Measurements from ENCODE around the gene VPS13C. TPM values are rescaled to one million over a fixed set of nuclear protein-coding genes. Genes with fewer than 3 reads are reported as not detected.

Gene VPS13C
- total and polyA plus RNA-seq, 2 experiments from 2014 or later: 8.7 to 21.7 TPM

GRCh38 chr15:62079594-62079993 is 19.3 kb upstream of the VPS13C start:
- Histone ChIP-seq H3K4me2 (ENCODE audit: unreplicated experiment) (no peak overlapping the region), H3K9me3 (ENCODE audit: low read depth) (no peaks in the 10 kb centered on the region), H4K20me1 (ENCODE audit: insufficient read depth) (no peaks in the 10 kb centered on the region), H3K27me3 (replicated peaks; ENCODE audit: insufficient read depth) (no peaks in the 10 kb centered on the region), H3K9ac (no peak overlapping the region), H2AFZ (no peak overlapping the region), H3K4me3 (no peak overlapping the region), H3K79me2 (ENCODE audit: insufficient read depth) (no peaks in the 10 kb centered on the region), H3K27ac (no peak overlapping the region), H3K9me2 (ENCODE audit: insufficient read depth) (no peaks in the 10 kb centered on the region), H3K36me3 (ENCODE audit: low read depth) (no peaks in the 10 kb centered on the region), H3F3A (ENCODE audit: insufficient read depth) (no peaks in the 10 kb centered on the region), H3K4me1 (ENCODE audit: insufficient read depth) (no peaks in the 10 kb centered on the region)
- in situ Hi-C loops (cut with MboI): no loop called here
- 72 to 75% methylated on average over 4 of the region's 4 CpGs for WGBS, 2 experiments (ENCODE audit: low coverage in 1 of 2, low lambda C conversion rate in 2 of 2, missing lambda C conversion rate in 2 of 2)
- DNase-seq: no peak
- TF ChIP-seq EZH2phosphoT487 (IDR thresholded peaks at IDR 0.05; ENCODE audit: insufficient read depth, low read depth) (no peak), EZH2 (IDR thresholded peaks at IDR 0.05; ENCODE audit: insufficient read depth, poor library complexity, severe bottlenecking) (no peak)

- Histone ChIP-seq H3K9me3 (ENCODE audit: low read depth) (no peaks in the 10 kb centered on the region), H3K79me2 (ENCODE audit: insufficient read depth) (no peaks in the 10 kb centered on the region), H3K9ac (no peak overlapping the region), H3K4me1 (ENCODE audit: insufficient read depth) (no peaks in the 10 kb centered on the region), H2AFZ (no peak overlapping the region), H3K9me2 (ENCODE audit: insufficient read depth) (no peaks in the 10 kb centered on the region), H3K27ac (no peak overlapping the region), H4K20me1 (ENCODE audit: insufficient read depth) (no peaks in the 10 kb centered on the region), H3K4me3 (no peak overlapping the region), H3K4me2 (ENCODE audit: unreplicated experiment) (no peak overlapping the region), H3F3A (ENCODE audit: insufficient read depth) (no peaks in the 10 kb centered on the region), H3K36me3 (ENCODE audit: low read depth) (no peaks in the 10 kb centered on the region), H3K27me3 (replicated peaks; ENCODE audit: insufficient read depth) (no peaks in the 10 kb centered on the region)
- peak; percentile 45 for DNase-seq
- in situ Hi-C loops (cut with MboI): no loop called here
- TF ChIP-seq EZH2phosphoT487 (IDR thresholded peaks at IDR 0.05; ENCODE audit: insufficient read depth, low read depth): no peak
- 66 to 78% methylated on average over 8 to 9 of the region's 9 CpGs for WGBS, 2 experiments (ENCODE audit: low coverage in 1 of 2, low lambda C conversion rate in 2 of 2, missing lambda C conversion rate in 2 of 2)
Measured at GRCh38 chr15:62075595-62076277, 15.5 kb upstream of the VPS13C start.

- H3F3A ChIP-seq (ENCODE audit: insufficient read depth): peaks cover 10% of the 10 kb centered on the region; the same call in 1 of the 2 replicates
- DNase-seq: peak; percentile 66
- in situ Hi-C loops (cut with MboI): no loop called here
Measured at GRCh38 chr15:62071711-62072308, 11.6 kb upstream of the VPS13C start.

GRCh38 chr15:62069551-62069950 is 9.3 kb upstream of the VPS13C start:
- Histone ChIP-seq H2AFZ (no peak overlapping the region), H3K9me3 (ENCODE audit: low read depth) (no peaks in the 10 kb centered on the region), H4K20me1 (ENCODE audit: insufficient read depth) (no peaks in the 10 kb centered on the region), H3K9me2 (ENCODE audit: insufficient read depth) (no peaks in the 10 kb centered on the region), H3K4me3 (no peak overlapping the region), H3K79me2 (ENCODE audit: insufficient read depth) (no peaks in the 10 kb centered on the region), H3K9ac (no peak overlapping the region), H3K27ac (no peak overlapping the region), H3K36me3 (ENCODE audit: low read depth) (no peaks in the 10 kb centered on the region), H3K4me1 (ENCODE audit: insufficient read depth) (0 out of 2 replicates have a peak, but pooled peaks cover 9% of the 10 kb centered on the region), H3F3A (ENCODE audit: insufficient read depth) (peaks cover 10% of the 10 kb centered on the region; the same call in 1 of the 2 replicates), H3K4me2 (ENCODE audit: unreplicated experiment) (no peak overlapping the region), H3K27me3 (replicated peaks; ENCODE audit: insufficient read depth) (0 out of 2 replicates have a peak, but pooled peaks cover 11% of the 10 kb centered on the region)
- in situ Hi-C loops (cut with MboI): no loop called here
- WGBS, 2 experiments (ENCODE audit: low coverage in 1 of 2, low lambda C conversion rate in 2 of 2, missing lambda C conversion rate in 2 of 2): 89 to 91% methylated on average over 5 of the region's 5 CpGs
- DNase-seq: no peak
- TF ChIP-seq EZH2phosphoT487 (IDR thresholded peaks at IDR 0.05; ENCODE audit: insufficient read depth, low read depth) (no peak), EZH2 (IDR thresholded peaks at IDR 0.05; ENCODE audit: insufficient read depth, poor library complexity, severe bottlenecking) (no peak)

More at GRCh38 chr15:62071711-62072308, 11.6 kb upstream of the VPS13C start:
- 0 out of 2 replicates have a peak, but pooled peaks cover 5% of the 10 kb centered on the region for H3K27me3 ChIP-seq (replicated peaks; ENCODE audit: insufficient read depth)
- TF ChIP-seq EZH2phosphoT487 (IDR thresholded peaks at IDR 0.05; ENCODE audit: insufficient read depth, low read depth) (no peak), EZH2 (IDR thresholded peaks at IDR 0.05; ENCODE audit: insufficient read depth, poor library complexity, severe bottlenecking) (no peak)
- H3K9ac ChIP-seq: no peak overlapping the region
- H3K4me1 ChIP-seq (ENCODE audit: insufficient read depth): 0 out of 2 replicates have a peak, but pooled peaks cover 7% of the 10 kb centered on the region
- no peak overlapping the region for H2AFZ ChIP-seq
- H3K36me3 ChIP-seq (ENCODE audit: low read depth): no peaks in the 10 kb centered on the region
- no peak overlapping the region for H3K4me3 ChIP-seq
- no peaks in the 10 kb centered on the region for H3K9me2 ChIP-seq (ENCODE audit: insufficient read depth)
- no peak overlapping the region for H3K4me2 ChIP-seq (ENCODE audit: unreplicated experiment)
- no peaks in the 10 kb centered on the region for H3K9me3 ChIP-seq (ENCODE audit: low read depth)
- H4K20me1 ChIP-seq (ENCODE audit: insufficient read depth): no peaks in the 10 kb centered on the region
- H3K79me2 ChIP-seq (ENCODE audit: insufficient read depth): no peaks in the 10 kb centered on the region
- no peak overlapping the region for H3K27ac ChIP-seq
